IPS-20b (cell line): Measurements from ENCODE around the gene SRCIN1.

Experiments
- H3K27ac ChIP-seq: one replicate; pipeline ENCODE4 v1.5.1; 2013; ENCODE audit warnings: low read length
- H3K27me3 ChIP-seq: 2 replicates; pipeline ENCODE4 v1.6.1; 2013; ENCODE audit warnings: mild to moderate bottlenecking, low read length, inconsistent platforms; ENCODE audit not compliant: insufficient read depth
- H3K36me3 ChIP-seq: 2 replicates; pipeline ENCODE4 v1.6.1; 2013; ENCODE audit warnings: low read depth, mild to moderate bottlenecking, inconsistent platforms, low read length, moderate library complexity; ENCODE audit not compliant: insufficient read depth
- H3K4me1 ChIP-seq: 2 replicates; pipeline ENCODE4 v1.6.1; 2013; ENCODE audit warnings: mild to moderate bottlenecking, control low read depth, inconsistent platforms, low read length, moderate library complexity; ENCODE audit not compliant: insufficient read depth
- H3K4me3 ChIP-seq: 2 replicates; pipeline ENCODE4 v1.5.1; 2013; ENCODE audit warnings: mild to moderate bottlenecking, low read length, inconsistent platforms
- H3K9ac ChIP-seq: 2 replicates; pipeline ENCODE4 v1.6.1; 2013; ENCODE audit warnings: low read depth, mild to moderate bottlenecking, inconsistent platforms, low read length, moderate library complexity
- H3K9me3 ChIP-seq: 2 replicates; pipeline ENCODE4 v1.6.1; 2013; ENCODE audit warnings: mild to moderate bottlenecking, low read depth, low read length, inconsistent platforms; ENCODE audit not compliant: insufficient read depth

The SRCIN1 gene

GRCh38 chr17:38613981-38614779, 8.4 kb upstream of the SRCIN1 start:
- Histone ChIP-seq H3K4me3 (no peak overlapping the region), H3K9me3 (peaks cover 4% of the 10 kb centered on the region; the same call in 1 of the 2 replicates), H3K4me1 (peaks cover 4% of the 10 kb centered on the region; the same call in 1 of the 2 replicates), H3K27me3 (no peaks in the 10 kb centered on the region; the same call in 1 of the 2 replicates), H3K36me3 (no peaks in the 10 kb centered on the region), H3K27ac (no peak overlapping the region), H3K9ac (no peak overlapping the region; the same call in 1 of the 2 replicates)

- Histone ChIP-seq H3K36me3 (no peaks in the 10 kb centered on the region), H3K4me1 (peaks cover 10% of the 10 kb centered on the region), H3K9me3 (peaks cover 4% of the 10 kb centered on the region; the same call in 1 of the 2 replicates), H3K27me3 (no peaks in the 10 kb centered on the region; the same call in 1 of the 2 replicates), H3K4me3 (no peak overlapping the region), H3K9ac (no peak overlapping the region), H3K27ac (no peak overlapping the region)
These were observed 7.8 kb upstream of the SRCIN1 start for GRCh38 chr17:38613525-38613980.

GRCh38 chr17:38611872-38612376, 6.2 kb upstream of the SRCIN1 start:
- no peak overlapping the region for H3K27ac ChIP-seq
- H3K4me3 ChIP-seq = no peak overlapping the region
- H3K27me3 ChIP-seq = peaks cover 15% of the 10 kb centered on the region
- no peak overlapping the region for H3K9ac ChIP-seq
- H3K9me3 ChIP-seq = peaks cover 4% of the 10 kb centered on the region; the same call in 1 of the 2 replicates
- peaks cover 25% of the 10 kb centered on the region for H3K4me1 ChIP-seq
- H3K36me3 ChIP-seq = no peaks in the 10 kb centered on the region

- Histone ChIP-seq H3K4me3 (no peak overlapping the region), H3K27me3 (peaks cover 20% of the 10 kb centered on the region), H3K9ac (no peak overlapping the region), H3K4me1 (peaks cover 28% of the 10 kb centered on the region), H3K9me3 (peaks cover 4% of the 10 kb centered on the region; the same call in 1 of the 2 replicates), H3K36me3 (no peaks in the 10 kb centered on the region), H3K27ac (no peak overlapping the region)
These were observed 5.5 kb upstream of the SRCIN1 start for GRCh38 chr17:38611070-38611786.

GRCh38 chr17:38609280-38610031, 3.7 kb upstream of the SRCIN1 start:
- Histone ChIP-seq H3K27ac (peak overlapping the region; percentile 96), H3K4me3 (peak overlapping the region; percentile 15; the same call in 1 of the 2 replicates), H3K27me3 (peaks cover 28% of the 10 kb centered on the region), H3K4me1 (peaks cover 28% of the 10 kb centered on the region), H3K36me3 (no peaks in the 10 kb centered on the region), H3K9me3 (peaks cover 4% of the 10 kb centered on the region; the same call in 1 of the 2 replicates), H3K9ac (peak overlapping the region; percentile 75; the same call in 1 of the 2 replicates)

GRCh38 chr17:38608648-38609047, 2.9 kb upstream of the SRCIN1 start:
- peak overlapping the region; percentile 96 for H3K27ac ChIP-seq
- H3K27me3 ChIP-seq = peaks cover 36% of the 10 kb centered on the region
- peak overlapping the region; percentile 75; the same call in 1 of the 2 replicates for H3K9ac ChIP-seq
- H3K4me3 ChIP-seq = peak overlapping the region; percentile 12; the same call in 1 of the 2 replicates
- H3K36me3 ChIP-seq = no peaks in the 10 kb centered on the region
- peaks cover 24% of the 10 kb centered on the region for H3K4me1 ChIP-seq
- H3K9me3 ChIP-seq = peaks cover 4% of the 10 kb centered on the region; the same call in 1 of the 2 replicates

- H3K4me3 ChIP-seq = peak overlapping the region; percentile 66; the same call in 1 of the 2 replicates
- H3K27ac ChIP-seq = no peak overlapping the region
- H3K27me3 ChIP-seq = peaks cover 53% of the 10 kb centered on the region
- H3K36me3 ChIP-seq = no peaks in the 10 kb centered on the region
- H3K9ac ChIP-seq = peak overlapping the region; percentile 48; the same call in 1 of the 2 replicates
- peaks cover 32% of the 10 kb centered on the region for H3K4me1 ChIP-seq
- peaks cover under 1% of the 10 kb centered on the region; the same call in 1 of the 2 replicates for H3K9me3 ChIP-seq
These were observed 1.2 kb upstream of the SRCIN1 start for GRCh38 chr17:38606646-38607611.

- H3K9ac ChIP-seq = no peak overlapping the region
These were observed 326 bp downstream of the SRCIN1 start for GRCh38 chr17:38605411-38605840.

GRCh38 chr17:38604479-38605403, 1.0 kb downstream of the SRCIN1 start:
- no peaks in the 10 kb centered on the region for H3K9me3 ChIP-seq
- H3K27ac ChIP-seq = no peak overlapping the region
- H3K4me3 ChIP-seq = peak overlapping the region; percentile 56
- peaks cover 61% of the 10 kb centered on the region for H3K27me3 ChIP-seq
- H3K36me3 ChIP-seq = no peaks in the 10 kb centered on the region
- peaks cover 40% of the 10 kb centered on the region for H3K4me1 ChIP-seq
- no peak overlapping the region for H3K9ac ChIP-seq

More at GRCh38 chr17:38605411-38605840, 326 bp downstream of the SRCIN1 start:
- peak overlapping the region; percentile 56; the same call in 1 of the 2 replicates for H3K4me3 ChIP-seq
- no peaks in the 10 kb centered on the region for H3K9me3 ChIP-seq
- no peak overlapping the region for H3K27ac ChIP-seq
- no peaks in the 10 kb centered on the region for H3K36me3 ChIP-seq
- H3K4me1 ChIP-seq = peaks cover 40% of the 10 kb centered on the region
- H3K27me3 ChIP-seq = peaks cover 61% of the 10 kb centered on the region
